HFFc6 (cell line): ENCODE data around the gene ZNF654. TPM values are rescaled to one million over a fixed set of nuclear protein-coding genes. Genes with fewer than 3 reads are reported as not detected.

Experiments used
- DNase-seq: peaks from one replicate; pipeline ENCODE4 v3.0.0-alpha.2; 2018
- H3K27ac Mint-ChIP-seq: 2 replicates; pipeline ENCODE4 v1.8.0; 2020; ENCODE audit warnings: mild to moderate bottlenecking, mixed read lengths
- H3K27me3 Mint-ChIP-seq: 2 replicates; pipeline ENCODE4 v1.8.0; 2021; ENCODE audit warnings: mild to moderate bottlenecking, moderate library complexity, mixed read lengths; ENCODE audit not compliant: insufficient read depth
- H3K36me3 Mint-ChIP-seq: 2 replicates; pipeline ENCODE4 v1.8.0; 2021; ENCODE audit warnings: low read depth, mixed read lengths
- H3K4me1 Mint-ChIP-seq: 2 replicates; pipeline ENCODE4 v1.8.0; 2020; ENCODE audit warnings: low read depth, mixed read lengths
- H3K4me3 Mint-ChIP-seq: 2 replicates; pipeline ENCODE4 v1.8.0; 2020; ENCODE audit warnings: mild to moderate bottlenecking, moderate library complexity, mixed read lengths
- H3K9me3 Mint-ChIP-seq: 2 replicates; pipeline ENCODE4 v1.8.0; 2020; ENCODE audit warnings: mild to moderate bottlenecking, mixed read lengths
- CTCF ChIP-seq: fragments of 200-600 bp; sonication (generic); IDR thresholded peaks from 2 replicates; pipeline ENCODE4 v1.5.0; 2021; ENCODE audit warnings: antibody characterized with exemption, mild to moderate bottlenecking
- total RNA-seq, 6 experiments: library from RNA; stranded (reverse); fragmentation: NEBNext Ultra II Directional; extraction: Animal tissue kit (Norgen Biotek cat#: 25700); gene quantifications; 2 replicates in 1 of 6; 3 replicates in 5 of 6; pipeline ENCODE4 v1.2.3, GENCODE V29; 2021

The ZNF654 gene
- total RNA-seq, 6 experiments from 2014 or later = 11.5 to 15.5 (median 14.4) TPM

GRCh38 chr3:88188436-88188835 is 129.4 kb downstream of the ZNF654 start:
- Mint-ChIP-seq H3K9me3 (no peaks in the 10 kb centered on the region), H3K27me3 (no peaks in the 10 kb centered on the region; the same call in 1 of the 2 replicates), H3K4me3 (peak overlapping the region; percentile 78; the same call in 1 of the 2 replicates), H3K4me1 (peaks cover 14% of the 10 kb centered on the region; the same call in 1 of the 2 replicates), H3K27ac (no peak overlapping the region), H3K36me3 (no peaks in the 10 kb centered on the region)
- TF ChIP-seq CTCF = no peak
- DNase-seq = no peak

- TF ChIP-seq CTCF = no peak
- Mint-ChIP-seq H3K9me3 (no peaks in the 10 kb centered on the region), H3K4me1 (peaks cover 14% of the 10 kb centered on the region; the same call in 1 of the 2 replicates), H3K27ac (no peak overlapping the region), H3K36me3 (no peaks in the 10 kb centered on the region), H3K27me3 (peaks cover 4% of the 10 kb centered on the region), H3K4me3 (peak overlapping the region; percentile 78)
- no peak for DNase-seq
Measured at GRCh38 chr3:88189361-88189810, 130.3 kb downstream of the ZNF654 start.

- H3K9me3 Mint-ChIP-seq = no peaks in the 10 kb centered on the region
- H3K4me3 Mint-ChIP-seq = no peak overlapping the region
- H3K27me3 Mint-ChIP-seq = peaks cover 4% of the 10 kb centered on the region
- peaks cover 21% of the 10 kb centered on the region; the same call in 1 of the 2 replicates for H3K4me1 Mint-ChIP-seq
- H3K36me3 Mint-ChIP-seq = no peaks in the 10 kb centered on the region
- no peak for TF ChIP-seq CTCF
- DNase-seq = no peak
- H3K27ac Mint-ChIP-seq = no peak overlapping the region
Measured at GRCh38 chr3:88191872-88192409, 132.9 kb downstream of the ZNF654 start.

GRCh38 chr3:88192631-88193030 is 133.6 kb downstream of the ZNF654 start:
- peaks cover 21% of the 10 kb centered on the region; the same call in 1 of the 2 replicates for H3K4me1 Mint-ChIP-seq
- H3K4me3 Mint-ChIP-seq = no peak overlapping the region
- DNase-seq = no peak
- no peaks in the 10 kb centered on the region for H3K9me3 Mint-ChIP-seq
- H3K27ac Mint-ChIP-seq = no peak overlapping the region
- TF ChIP-seq CTCF = no peak
- H3K36me3 Mint-ChIP-seq = no peaks in the 10 kb centered on the region
- H3K27me3 Mint-ChIP-seq = peaks cover 4% of the 10 kb centered on the region

Other genes with a start within 250 kb of the ZNF654 start
- 10 to 100 TPM; 54.7 to 75.0 (median 60.9) TPM for gene CGGBP1, start 250 bp upstream of the ZNF654 start, total RNA-seq
- gene C3orf38, start 90.7 kb downstream of the ZNF654 start, total RNA-seq = 10 to 100 TPM; 23.0 to 28.9 (median 26.4) TPM